ENCODE results near the gene AKR1D1. TPM values are rescaled to one million over a fixed set of nuclear protein-coding genes. Genes with fewer than 3 reads are reported as not detected.

Gene AKR1D1
- total RNA-seq, 4 donors from 2014 or later: not detected

- H3K4me1 ChIP-seq: no peaks in the 10 kb centered on the region
- H3K27ac ChIP-seq: no peak overlapping the region
- intact Hi-C loops (cut with DNase I): no loop called here
- DNase-seq: no peak
- WGBS, 2 donors: 88 to 93% methylated on average over 1 of the region's 1 CpG
- TF ChIP-seq POLR2A (IDR thresholded peaks at IDR 0.05): no peak
- TF ChIP-seq, protein P1, sequence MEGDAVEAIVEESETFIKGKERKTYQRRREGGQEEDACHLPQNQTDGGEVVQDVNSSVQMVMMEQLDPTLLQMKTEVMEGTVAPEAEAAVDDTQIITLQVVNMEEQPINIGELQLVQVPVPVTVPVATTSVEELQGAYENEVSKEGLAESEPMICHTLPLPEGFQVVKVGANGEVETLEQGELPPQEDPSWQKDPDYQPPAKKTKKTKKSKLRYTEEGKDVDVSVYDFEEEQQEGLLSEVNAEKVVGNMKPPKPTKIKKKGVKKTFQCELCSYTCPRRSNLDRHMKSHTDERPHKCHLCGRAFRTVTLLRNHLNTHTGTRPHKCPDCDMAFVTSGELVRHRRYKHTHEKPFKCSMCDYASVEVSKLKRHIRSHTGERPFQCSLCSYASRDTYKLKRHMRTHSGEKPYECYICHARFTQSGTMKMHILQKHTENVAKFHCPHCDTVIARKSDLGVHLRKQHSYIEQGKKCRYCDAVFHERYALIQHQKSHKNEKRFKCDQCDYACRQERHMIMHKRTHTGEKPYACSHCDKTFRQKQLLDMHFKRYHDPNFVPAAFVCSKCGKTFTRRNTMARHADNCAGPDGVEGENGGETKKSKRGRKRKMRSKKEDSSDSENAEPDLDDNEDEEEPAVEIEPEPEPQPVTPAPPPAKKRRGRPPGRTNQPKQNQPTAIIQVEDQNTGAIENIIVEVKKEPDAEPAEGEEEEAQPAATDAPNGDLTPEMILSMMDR (IDR thresholded peaks at IDR 0.05): no peak
- no peaks in the 10 kb centered on the region for H3K36me3 ChIP-seq
- H3K4me3 ChIP-seq (replicated peaks in 1 of 3): no peak overlapping the region
- H3K9me3 ChIP-seq: no peaks in the 10 kb centered on the region
- H3K27me3 ChIP-seq: no peaks in the 10 kb centered on the region
Observed at GRCh38 chr7:138079137-138079536, 2.9 kb downstream of the AKR1D1 start.

GRCh38 chr7:138081868-138082267, 5.6 kb downstream of the AKR1D1 start:
- H3K9me3 ChIP-seq: no peaks in the 10 kb centered on the region
- WGBS, 2 donors: 92 to 95% methylated on average over 4 of the region's 4 CpGs
- no peak for DNase-seq
- H3K27ac ChIP-seq: no peak overlapping the region
- H3K36me3 ChIP-seq: no peaks in the 10 kb centered on the region
- no peaks in the 10 kb centered on the region for H3K27me3 ChIP-seq
- intact Hi-C loops (cut with DNase I): no loop called here
- no peak for TF ChIP-seq POLR2A (IDR thresholded peaks at IDR 0.05)
- TF ChIP-seq, protein P1 (IDR thresholded peaks at IDR 0.05): no peak
- no peak overlapping the region for H3K4me3 ChIP-seq (replicated peaks in 1 of 3)
- no peaks in the 10 kb centered on the region for H3K4me1 ChIP-seq

- 53 to 85% methylated on average over 3 of the region's 3 CpGs for WGBS, 2 donors
- no peak overlapping the region for H3K27ac ChIP-seq
- no peak for DNase-seq
- no peaks in the 10 kb centered on the region for H3K36me3 ChIP-seq
- intact Hi-C loops (cut with DNase I): no loop called here
- H3K4me3 ChIP-seq (replicated peaks in 1 of 3): no peak overlapping the region
- no peaks in the 10 kb centered on the region for H3K9me3 ChIP-seq
- H3K4me1 ChIP-seq: no peaks in the 10 kb centered on the region
- no peak for TF ChIP-seq POLR2A (IDR thresholded peaks at IDR 0.05)
- TF ChIP-seq, protein P1 (IDR thresholded peaks at IDR 0.05): no peak
- H3K27me3 ChIP-seq: no peaks in the 10 kb centered on the region
Observed at GRCh38 chr7:138083859-138084258, 7.6 kb downstream of the AKR1D1 start.

GRCh38 chr7:138086563-138087270, 10.5 kb downstream of the AKR1D1 start:
- DNase-seq: no peak
- WGBS, 2 donors: 85 to 92% methylated on average over 5 of the region's 5 CpGs
- no peaks in the 10 kb centered on the region for H3K4me1 ChIP-seq
- H3K27me3 ChIP-seq: no peaks in the 10 kb centered on the region
- no peaks in the 10 kb centered on the region for H3K36me3 ChIP-seq
- H3K4me3 ChIP-seq (replicated peaks in 1 of 3): no peak overlapping the region
- H3K9me3 ChIP-seq: no peaks in the 10 kb centered on the region
- TF ChIP-seq POLR2A (IDR thresholded peaks at IDR 0.05): no peak
- TF ChIP-seq, protein P1 (IDR thresholded peaks at IDR 0.05): no peak
- intact Hi-C loops (cut with DNase I): no loop called here
- H3K27ac ChIP-seq: no peak overlapping the region

GRCh38 chr7:138089080-138089901, 13.0 kb downstream of the AKR1D1 start:
- Histone ChIP-seq H3K4me3 (replicated peaks in 1 of 3) (no peak overlapping the region), H3K27ac (no peak overlapping the region), H3K9me3 (no peaks in the 10 kb centered on the region), H3K36me3 (no peaks in the 10 kb centered on the region), H3K4me1 (no peaks in the 10 kb centered on the region), H3K27me3 (no peaks in the 10 kb centered on the region)
- intact Hi-C loops (cut with DNase I): no loop called here
- 93 to 94% methylated on average over 9 of the region's 9 CpGs for WGBS, 2 donors
- no peak for DNase-seq
- no peak for TF ChIP-seq POLR2A (IDR thresholded peaks at IDR 0.05)
- TF ChIP-seq, protein P1 (IDR thresholded peaks at IDR 0.05): no peak

All from thyroid gland (tissue), 4 donors.